Calu3 (cell line): Measurements from ENCODE around the gene CTAG1B. TPM values are rescaled to one million over a fixed set of nuclear protein-coding genes. Genes with fewer than 3 reads are reported as not detected.
A peak's percentile ranks its signal among the peaks of the same experiment; 100 is the strongest.

ENCODE experiments used
- BruUV-seq: library from RNA; stranded (reverse); fragments of 400-500 nt; replicated peaks from 2 replicates; lab custom pipeline; 2021; lab: Mats Ljungman, UMichigan
- CTCF ChIA-PET: fragments of 300-600 bp; sonication (Branson Sonifier 250); formaldehyde crosslinking; loops from one replicate; lab custom pipeline; 2022; ENCODE audit warnings: antibody characterized with exemption; lab: Charles Lee
- DNase-seq: peaks from one replicate; pipeline ENCODE4 v3.0.0; 2022
- H3K27ac Mint-ChIP-seq: one replicate; pipeline ENCODE4 v1.8.0; 2022; ENCODE audit warnings: mixed read lengths; ENCODE audit not compliant: unreplicated experiment
- H3K27me3 Mint-ChIP-seq: one replicate; pipeline ENCODE4 v1.8.0; 2022; ENCODE audit warnings: mixed read lengths; ENCODE audit not compliant: unreplicated experiment
- H3K36me3 Mint-ChIP-seq: one replicate; pipeline ENCODE4 v1.8.0; 2022; ENCODE audit warnings: mild to moderate bottlenecking, moderate library complexity, mixed read lengths; ENCODE audit not compliant: insufficient read depth, unreplicated experiment
- H3K4me1 Mint-ChIP-seq: one replicate; pipeline ENCODE4 v1.8.0; 2022; ENCODE audit warnings: mild to moderate bottlenecking, low read depth, mixed read lengths; ENCODE audit not compliant: unreplicated experiment
- H3K4me3 Mint-ChIP-seq: one replicate; pipeline ENCODE4 v1.8.0; 2022; ENCODE audit warnings: mild to moderate bottlenecking, low read depth, moderate library complexity, mixed read lengths; ENCODE audit not compliant: unreplicated experiment
- H3K9me3 Mint-ChIP-seq: one replicate; pipeline ENCODE4 v1.8.0; 2022; ENCODE audit warnings: low read depth, mixed read lengths; ENCODE audit not compliant: unreplicated experiment
- intact Hi-C: fragments of 100-400 bp; cut with micrococcal nuclease; formaldehyde crosslinking; loops from one replicate; pipeline ENCODE4 v1.10.0; 2022; ENCODE audit not compliant: unreplicated experiment
- total RNA-seq: library from RNA; stranded (reverse); gene quantifications from 2 replicates; pipeline ENCODE4 v1.2.3, GENCODE V29; 2022
- TF ChIP-seq, protein P1 (sequence below): fragments of 200-600 bp; IDR thresholded peaks from one replicate; pipeline ENCODE4 v1.8.0; 2022; ENCODE audit warnings: antibody characterized with exemption; ENCODE audit not compliant: unreplicated experiment

CTAG1B gene
- total RNA-seq, 1 experiment from 2014 or later, result not detected

DNA sequence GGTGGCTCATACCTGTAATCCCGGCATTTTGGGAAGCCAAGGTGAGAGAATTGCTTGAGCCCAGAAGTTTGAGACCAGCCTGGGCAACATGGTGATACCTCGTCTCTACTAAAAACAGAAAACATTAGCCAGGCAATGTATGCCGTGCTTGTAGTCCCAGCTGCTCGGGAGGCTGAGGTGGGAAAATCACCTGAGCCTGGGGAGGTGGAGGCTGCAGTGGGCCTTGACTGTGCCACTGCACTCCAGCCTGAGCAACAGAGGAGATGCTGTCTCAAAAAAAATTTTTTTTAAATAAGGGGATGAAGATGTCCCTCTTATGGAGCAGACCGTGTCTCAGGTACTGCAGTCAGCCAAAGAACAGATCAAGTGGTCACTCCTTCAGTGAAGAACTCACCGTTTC is 13.5 kb downstream of the CTAG1B start:
- H3K4me3 Mint-ChIP-seq, result no peak overlapping the region
- H3K4me1 Mint-ChIP-seq, result peaks cover 25% of the 10 kb centered on the region
- no peaks in the 10 kb centered on the region for H3K36me3 Mint-ChIP-seq
- intact Hi-C loops, result no loop called here
- DNase-seq, result no peak
- no TSS peak for BruUV-seq
- TF ChIP-seq, protein P1, sequence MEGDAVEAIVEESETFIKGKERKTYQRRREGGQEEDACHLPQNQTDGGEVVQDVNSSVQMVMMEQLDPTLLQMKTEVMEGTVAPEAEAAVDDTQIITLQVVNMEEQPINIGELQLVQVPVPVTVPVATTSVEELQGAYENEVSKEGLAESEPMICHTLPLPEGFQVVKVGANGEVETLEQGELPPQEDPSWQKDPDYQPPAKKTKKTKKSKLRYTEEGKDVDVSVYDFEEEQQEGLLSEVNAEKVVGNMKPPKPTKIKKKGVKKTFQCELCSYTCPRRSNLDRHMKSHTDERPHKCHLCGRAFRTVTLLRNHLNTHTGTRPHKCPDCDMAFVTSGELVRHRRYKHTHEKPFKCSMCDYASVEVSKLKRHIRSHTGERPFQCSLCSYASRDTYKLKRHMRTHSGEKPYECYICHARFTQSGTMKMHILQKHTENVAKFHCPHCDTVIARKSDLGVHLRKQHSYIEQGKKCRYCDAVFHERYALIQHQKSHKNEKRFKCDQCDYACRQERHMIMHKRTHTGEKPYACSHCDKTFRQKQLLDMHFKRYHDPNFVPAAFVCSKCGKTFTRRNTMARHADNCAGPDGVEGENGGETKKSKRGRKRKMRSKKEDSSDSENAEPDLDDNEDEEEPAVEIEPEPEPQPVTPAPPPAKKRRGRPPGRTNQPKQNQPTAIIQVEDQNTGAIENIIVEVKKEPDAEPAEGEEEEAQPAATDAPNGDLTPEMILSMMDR, result no peak
- no peaks in the 10 kb centered on the region for H3K9me3 Mint-ChIP-seq
- no peak overlapping the region for H3K27ac Mint-ChIP-seq
- CTCF ChIA-PET, result no interaction called here
- H3K27me3 Mint-ChIP-seq, result no peaks in the 10 kb centered on the region

DNA sequence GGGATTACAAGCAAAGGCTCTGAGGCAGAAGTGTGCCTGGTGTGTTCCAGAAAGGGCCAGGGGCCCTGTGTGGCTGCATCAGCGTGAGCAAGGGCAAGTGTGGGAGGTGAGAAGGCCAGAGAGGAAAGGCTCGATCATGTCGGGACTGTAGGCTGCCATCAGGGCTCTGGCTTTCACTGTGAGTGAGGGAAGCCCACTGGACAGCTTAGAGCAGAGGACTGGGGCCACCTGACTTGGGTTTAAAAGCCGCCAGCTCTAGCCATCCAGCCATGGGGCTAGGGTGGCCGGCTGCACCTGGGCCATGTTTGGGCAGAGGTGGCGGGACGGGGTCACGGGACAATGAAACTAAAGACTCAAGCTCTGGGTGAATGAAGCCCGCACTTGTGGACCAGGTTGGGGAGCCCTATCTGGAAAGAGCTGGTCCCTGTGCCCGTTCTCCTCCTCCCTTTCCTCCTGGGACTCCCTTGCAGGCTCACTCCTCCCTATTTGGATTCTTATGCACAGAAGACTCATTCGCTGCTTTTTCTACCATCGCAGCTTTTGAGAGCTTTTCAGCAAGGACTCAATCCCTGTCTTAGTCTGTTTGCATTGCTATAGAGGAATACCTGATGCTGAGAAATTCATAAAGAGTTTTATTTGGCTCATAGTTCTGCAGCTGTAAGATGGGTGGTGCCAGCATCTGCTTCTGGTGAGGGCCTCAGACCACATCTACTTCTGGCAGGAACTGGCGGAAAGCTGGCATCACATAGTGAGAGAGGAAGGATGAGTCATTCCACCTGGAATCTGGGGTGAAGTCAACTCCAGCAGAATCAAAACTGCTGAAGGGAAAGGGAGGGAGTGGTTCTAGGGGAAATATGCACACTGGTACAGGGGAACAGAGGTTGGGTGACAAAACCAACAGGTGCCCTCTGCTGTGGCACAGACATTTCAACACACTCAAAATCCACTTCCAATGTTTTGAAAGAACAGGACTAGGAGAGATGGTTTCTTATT is 15.3 kb downstream of the CTAG1B start:
- DNase-seq, result peak; percentile 55
- intact Hi-C loops, result no loop called here
- TF ChIP-seq, protein P1, result no peak
- Mint-ChIP-seq H3K27me3 (no peaks in the 10 kb centered on the region), H3K36me3 (no peaks in the 10 kb centered on the region), H3K4me3 (no peak overlapping the region), H3K4me1 (peaks cover 25% of the 10 kb centered on the region), H3K27ac (no peak overlapping the region), H3K9me3 (no peaks in the 10 kb centered on the region)
- CTCF ChIA-PET, result interaction anchor here (0.6 kb wide), 1 partner anchor 179 kb away, joined by 8 read pairs; no protein-coding TSS in a partner anchor
- no TSS peak for BruUV-seq

DNA sequence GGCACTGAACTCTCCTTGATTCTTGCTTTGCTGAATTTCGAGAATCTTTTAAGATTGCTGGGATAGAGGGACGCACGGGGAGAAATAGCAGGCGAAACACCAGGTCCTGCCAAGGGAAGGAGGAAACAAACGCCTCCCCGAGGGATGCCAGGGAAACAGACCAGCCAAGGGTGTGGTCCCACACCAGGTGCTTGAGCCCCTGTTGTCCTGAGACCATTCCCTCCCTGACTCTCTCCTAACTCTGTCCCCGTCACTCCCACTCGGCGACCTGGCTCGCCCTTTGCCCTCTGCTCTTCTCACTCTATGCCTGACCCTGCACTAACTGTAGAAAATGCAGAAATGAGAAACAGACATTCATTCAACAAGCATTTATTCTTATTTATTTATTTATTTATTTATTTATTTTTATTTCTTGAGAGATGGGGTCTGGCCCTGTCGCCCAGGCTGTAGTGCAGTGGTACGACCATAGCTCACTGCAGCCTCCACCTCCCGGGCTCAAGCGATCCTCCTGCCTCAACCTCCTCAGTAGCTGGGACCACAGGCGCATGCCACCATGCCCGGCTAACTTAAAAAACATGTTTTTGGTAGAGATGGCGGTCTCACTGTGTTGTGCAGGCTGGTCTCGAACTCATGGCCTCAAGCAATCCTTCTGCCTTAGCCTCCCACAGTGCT is 16.2 kb downstream of the CTAG1B start:
- Mint-ChIP-seq H3K4me3 (no peak overlapping the region), H3K4me1 (peaks cover 25% of the 10 kb centered on the region), H3K27ac (no peak overlapping the region), H3K9me3 (no peaks in the 10 kb centered on the region), H3K36me3 (peaks cover 2% of the 10 kb centered on the region), H3K27me3 (no peaks in the 10 kb centered on the region)
- CTCF ChIA-PET, result no interaction called here
- intact Hi-C loops, result no loop called here
- no TSS peak for BruUV-seq
- TF ChIP-seq, protein P1, result no peak
- no peak for DNase-seq

DNA sequence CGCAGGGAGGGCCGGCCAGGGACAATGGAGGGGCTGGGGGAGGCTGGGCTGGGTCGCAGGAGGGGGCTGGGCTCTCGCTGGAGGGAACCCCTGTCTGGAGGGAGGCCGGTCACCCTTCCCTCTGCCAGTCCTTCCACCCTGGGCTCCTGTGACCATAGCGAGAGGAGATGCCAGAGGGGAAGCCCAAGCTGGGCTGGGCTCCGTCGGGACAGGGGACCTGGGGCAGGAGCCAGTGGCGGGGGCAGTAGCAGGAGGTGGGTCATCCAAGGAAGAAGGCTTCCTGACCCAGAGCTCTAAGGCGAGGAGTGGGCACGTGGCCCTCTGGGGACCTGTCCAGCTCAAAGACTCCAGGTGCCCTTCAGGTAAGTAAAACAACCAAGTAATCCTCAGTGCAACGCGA is 16.9 kb downstream of the CTAG1B start:
- intact Hi-C loops, result no loop called here
- Mint-ChIP-seq H3K27ac (no peak overlapping the region), H3K4me1 (peaks cover 25% of the 10 kb centered on the region), H3K4me3 (no peak overlapping the region), H3K27me3 (no peaks in the 10 kb centered on the region), H3K9me3 (peaks cover 2% of the 10 kb centered on the region), H3K36me3 (peaks cover 7% of the 10 kb centered on the region)
- DNase-seq, result no peak
- CTCF ChIA-PET, result no interaction called here
- TF ChIP-seq, protein P1, result no peak
- no TSS peak for BruUV-seq
